CD14-positive monocyte (primary cell): Measurements from ENCODE around the gene OSBP2. TPM values are rescaled to one million over a fixed set of nuclear protein-coding genes. Genes with fewer than 3 reads are reported as not detected.
A peak's percentile ranks its signal among the peaks of the same experiment; 100 is the strongest.

Source experiments
- DNase-seq, 3 donors: peaks; one replicate each; pipeline ENCODE4 v3.0.0-alpha.2; 2011 to 2022
- H2AFZ ChIP-seq: 2 replicates; pipeline ENCODE4 v1.6.0; 2012; ENCODE audit warnings: mild to moderate bottlenecking, low read depth, low read length, inconsistent platforms; ENCODE audit not compliant: insufficient read depth, poor library complexity, severe bottlenecking
- H3K27ac ChIP-seq, 2 donors: 1 replicate in 1 of 2; 2 replicates in 1 of 2; pipeline ENCODE4 v1.5.1; 2012 to 2013; ENCODE audit warnings: low read length in 2 of 2, control low read depth in 1 of 2, inconsistent platforms in 1 of 2, low read depth in 1 of 2, mild to moderate bottlenecking in 1 of 2
- H3K27me3 ChIP-seq, 2 donors: one replicate each; pipeline versions ENCODE4 v1.6.0 to v1.6.1; 2011 to 2013; ENCODE audit warnings: low read length in 2 of 2; ENCODE audit not compliant: control insufficient read depth in 2 of 2, insufficient read depth in 2 of 2
- H3K36me3 ChIP-seq, 2 donors: replicated peaks in 1 of 2; 1 replicate in 1 of 2; 2 replicates in 1 of 2; pipeline versions ENCODE4 v1.5.1 to v1.6.1; 2012 to 2013; ENCODE audit warnings: low read length in 2 of 2, control low read depth in 1 of 2, inconsistent platforms in 1 of 2, mild to moderate bottlenecking in 1 of 2; ENCODE audit not compliant: insufficient read depth in 2 of 2, control insufficient read depth in 1 of 2
- H3K4me1 ChIP-seq, 2 donors: 1 replicate in 1 of 2; 2 replicates in 1 of 2; pipeline versions ENCODE4 v1.5.1 to v1.6.1; 2012 to 2013; ENCODE audit warnings: low read length in 2 of 2, control low read depth in 1 of 2, inconsistent platforms in 1 of 2, mild to moderate bottlenecking in 1 of 2, moderate library complexity in 1 of 2; ENCODE audit not compliant: insufficient read depth in 2 of 2, control insufficient read depth in 1 of 2
- H3K4me2 ChIP-seq: replicated peaks from 2 replicates; pipeline ENCODE3; 2012; ENCODE audit warnings: low read length, moderate library complexity, mild to moderate bottlenecking; ENCODE audit not compliant: poor library complexity, severe bottlenecking; ENCODE audit errors: extremely low read depth
- H3K4me3 ChIP-seq, 3 experiments: fragments of 200-600 bp in 1 of 3; sonication (generic) in 1 of 3; replicated peaks in 1 of 3; 1 replicate in 2 of 3; 2 replicates in 1 of 3; pipeline ENCODE4 v1.5.1; 2011 to 2013; ENCODE audit warnings: low read length in 3 of 3, mild to moderate bottlenecking in 3 of 3, control low read depth in 2 of 3, low read depth in 2 of 3, inconsistent platforms in 1 of 3, moderate library complexity in 1 of 3
- H3K79me2 ChIP-seq: 2 replicates; pipeline ENCODE4 v1.6.0; 2012; ENCODE audit warnings: mild to moderate bottlenecking, control low read depth, inconsistent platforms, low read length, moderate library complexity; ENCODE audit not compliant: insufficient read depth
- H3K9ac ChIP-seq: 2 replicates; pipeline ENCODE4 v1.6.0; 2017; ENCODE audit warnings: low read length, mild to moderate bottlenecking; ENCODE audit not compliant: insufficient read depth, poor library complexity, severe bottlenecking
- H3K9me3 ChIP-seq, 2 donors: replicated peaks in 1 of 2; 1 replicate in 1 of 2; 2 replicates in 1 of 2; pipeline versions ENCODE4 v1.5.1 to v1.6.1; 2012 to 2013; ENCODE audit warnings: low read length in 2 of 2, control low read depth in 1 of 2; ENCODE audit not compliant: control insufficient read depth in 1 of 2, insufficient read depth in 1 of 2
- H4K20me1 ChIP-seq: 2 replicates; pipeline ENCODE4 v1.6.0; 2012; ENCODE audit warnings: mild to moderate bottlenecking, low read length, control low read depth, moderate library complexity; ENCODE audit not compliant: insufficient read depth
- H3K27ac Mint-ChIP-seq, 7 donors: one replicate each; pipeline ENCODE4 v1.8.0; 2020; ENCODE audit warnings: mild to moderate bottlenecking in 7 of 7, mixed read lengths in 7 of 7, moderate library complexity in 6 of 7, inconsistent platforms in 2 of 7
- H3K27me3 Mint-ChIP-seq, 3 donors: one replicate each; pipeline ENCODE4 v1.8.0; 2021 to 2022; ENCODE audit warnings: low read depth in 3 of 3, mild to moderate bottlenecking in 3 of 3, mixed read lengths in 3 of 3, moderate library complexity in 3 of 3, inconsistent platforms in 1 of 3
- H3K36me3 Mint-ChIP-seq, 2 donors: one replicate each; pipeline ENCODE4 v1.8.0; 2020; ENCODE audit warnings: mixed read lengths in 2 of 2, inconsistent platforms in 1 of 2, mild to moderate bottlenecking in 1 of 2
- H3K4me1 Mint-ChIP-seq: one replicate; pipeline ENCODE4 v1.8.0; 2020; ENCODE audit warnings: mild to moderate bottlenecking, mixed read lengths
- H3K4me3 Mint-ChIP-seq, 2 donors: one replicate each; pipeline ENCODE4 v1.8.0; 2020; ENCODE audit warnings: mild to moderate bottlenecking in 2 of 2, mixed read lengths in 2 of 2, moderate library complexity in 1 of 2
- H3K9me3 Mint-ChIP-seq, 7 donors: one replicate each; pipeline ENCODE4 v1.8.0; 2020 to 2022; ENCODE audit warnings: mixed read lengths in 7 of 7, mild to moderate bottlenecking in 6 of 7, moderate library complexity in 6 of 7, inconsistent platforms in 2 of 7
- WGBS: methylation state at CpG from one replicate; pipeline ENCODE4 v1.1.5; 2013; ENCODE audit warnings: missing lambda C conversion rate; ENCODE audit not compliant: insufficient coverage; 5-methylcytosine and 5-hydroxymethylcytosine counted together
- intact Hi-C, 2 donors: fragments of 100-400 bp; cut with micrococcal nuclease; formaldehyde crosslinking; loops; one replicate each; pipeline versions ENCODE4 v1.15.0 to v1.15.1; 2023
- polyA plus RNA-seq, 3 donors: library from polyadenylated mRNA; depleted of rRNA in 1 of 3; unstranded in 2 of 3; stranded (reverse) in 1 of 3; fragments of 300-500 nt in 2 of 3; fragments of >200 nt in 1 of 3; fragmentation: Illumina TruSeq in 2 of 3; gene quantifications; 1 replicate in 2 of 3; 2 replicates in 1 of 3; pipeline ENCODE4 v1.2.3, GENCODE V29; 2012 to 2021
- TF ChIP-seq, protein P1 (sequence below): fragments of 200-600 bp; IDR thresholded peaks from one replicate; pipeline ENCODE4 v1.8.0; 2022; ENCODE audit warnings: antibody characterized with exemption, mild to moderate bottlenecking

Gene OSBP2
- polyA plus RNA-seq, 3 donors = 0.21 to 0.54 TPM; not detected in 1

DNA sequence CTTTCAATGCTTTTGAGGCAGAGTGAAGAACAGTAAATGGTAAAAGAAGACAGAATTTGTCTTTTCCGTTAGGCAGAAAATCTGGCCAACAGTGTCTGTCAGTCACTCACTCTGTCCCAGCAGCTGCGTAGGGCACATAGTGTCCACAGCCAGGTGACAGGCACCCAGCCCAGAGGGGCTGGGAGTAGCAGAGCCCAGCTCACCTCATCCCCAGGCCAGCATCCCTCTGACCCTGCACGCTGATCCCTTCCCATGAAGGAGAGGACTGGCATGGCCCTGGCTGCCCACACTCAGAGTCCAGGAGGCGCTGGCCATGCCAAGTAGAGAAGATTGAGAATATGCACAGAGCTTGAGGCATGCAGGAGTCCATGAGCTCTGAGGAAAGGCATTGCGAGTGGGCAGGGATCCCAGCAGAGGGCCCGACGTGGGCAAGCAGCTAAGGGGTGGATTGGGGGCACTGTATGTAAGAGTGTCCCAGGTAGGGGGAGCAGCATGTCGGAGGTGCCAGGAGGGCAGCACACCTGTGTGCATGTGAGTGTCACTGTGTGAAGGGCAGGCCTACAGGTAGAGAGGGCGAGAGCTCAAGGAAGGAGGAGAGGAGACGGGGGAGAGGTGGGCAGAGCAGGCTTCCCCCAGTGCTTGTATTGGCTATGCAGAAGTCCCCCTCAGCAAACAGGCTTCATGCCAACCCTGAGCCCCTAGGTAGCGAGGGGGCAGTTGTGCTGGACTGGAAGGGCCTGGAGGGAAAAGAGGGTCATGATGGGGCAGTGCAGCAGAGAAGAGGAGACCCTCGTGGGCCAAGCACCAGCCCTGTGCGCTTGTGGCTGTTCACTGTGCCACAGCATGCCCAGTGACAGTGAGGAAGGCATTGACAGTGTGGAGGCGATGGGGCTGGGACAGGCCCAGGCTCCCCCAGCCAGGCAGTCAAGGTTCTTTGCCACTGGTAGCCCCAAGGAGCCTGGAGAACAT lies 133.8 kb downstream of the OSBP2 start:
- H2AFZ ChIP-seq = no peak overlapping the region
- H3K9ac ChIP-seq = no peak overlapping the region
- peak overlapping the region in 1 of 2 donors; percentile 6 for H3K4me3 Mint-ChIP-seq
- WGBS = 92% methylated on average over 14 of the region's 14 CpGs
- intact Hi-C loops = no loop called here
- TF ChIP-seq, protein P1, sequence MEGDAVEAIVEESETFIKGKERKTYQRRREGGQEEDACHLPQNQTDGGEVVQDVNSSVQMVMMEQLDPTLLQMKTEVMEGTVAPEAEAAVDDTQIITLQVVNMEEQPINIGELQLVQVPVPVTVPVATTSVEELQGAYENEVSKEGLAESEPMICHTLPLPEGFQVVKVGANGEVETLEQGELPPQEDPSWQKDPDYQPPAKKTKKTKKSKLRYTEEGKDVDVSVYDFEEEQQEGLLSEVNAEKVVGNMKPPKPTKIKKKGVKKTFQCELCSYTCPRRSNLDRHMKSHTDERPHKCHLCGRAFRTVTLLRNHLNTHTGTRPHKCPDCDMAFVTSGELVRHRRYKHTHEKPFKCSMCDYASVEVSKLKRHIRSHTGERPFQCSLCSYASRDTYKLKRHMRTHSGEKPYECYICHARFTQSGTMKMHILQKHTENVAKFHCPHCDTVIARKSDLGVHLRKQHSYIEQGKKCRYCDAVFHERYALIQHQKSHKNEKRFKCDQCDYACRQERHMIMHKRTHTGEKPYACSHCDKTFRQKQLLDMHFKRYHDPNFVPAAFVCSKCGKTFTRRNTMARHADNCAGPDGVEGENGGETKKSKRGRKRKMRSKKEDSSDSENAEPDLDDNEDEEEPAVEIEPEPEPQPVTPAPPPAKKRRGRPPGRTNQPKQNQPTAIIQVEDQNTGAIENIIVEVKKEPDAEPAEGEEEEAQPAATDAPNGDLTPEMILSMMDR = no peak
- H3K79me2 ChIP-seq = no peaks in the 10 kb centered on the region
- H3K4me2 ChIP-seq = no peak overlapping the region
- H3K9me3 ChIP-seq = no peaks in the 10 kb centered on the region
- no peaks in the 10 kb centered on the region for H4K20me1 ChIP-seq
- H3K9me3 Mint-ChIP-seq = peaks cover 0 to 3% (median 0%) of the 10 kb centered on the region in 7 donors
- no peak overlapping the region for H3K27ac ChIP-seq
- H3K27me3 Mint-ChIP-seq = peaks cover 19 to 25% (median 22%) of the 10 kb centered on the region in 3 donors
- no peak overlapping the region for H3K4me3 ChIP-seq
- no peaks in the 10 kb centered on the region for H3K4me1 Mint-ChIP-seq
- no peak for DNase-seq
- no peaks in the 10 kb centered on the region for H3K36me3 Mint-ChIP-seq
- H3K4me1 ChIP-seq = no peaks in the 10 kb centered on the region
- peaks cover 6 to 14% of the 10 kb centered on the region in 2 donors for H3K27me3 ChIP-seq
- no peaks in the 10 kb centered on the region for H3K36me3 ChIP-seq
- H3K27ac Mint-ChIP-seq = no peak overlapping the region

DNA sequence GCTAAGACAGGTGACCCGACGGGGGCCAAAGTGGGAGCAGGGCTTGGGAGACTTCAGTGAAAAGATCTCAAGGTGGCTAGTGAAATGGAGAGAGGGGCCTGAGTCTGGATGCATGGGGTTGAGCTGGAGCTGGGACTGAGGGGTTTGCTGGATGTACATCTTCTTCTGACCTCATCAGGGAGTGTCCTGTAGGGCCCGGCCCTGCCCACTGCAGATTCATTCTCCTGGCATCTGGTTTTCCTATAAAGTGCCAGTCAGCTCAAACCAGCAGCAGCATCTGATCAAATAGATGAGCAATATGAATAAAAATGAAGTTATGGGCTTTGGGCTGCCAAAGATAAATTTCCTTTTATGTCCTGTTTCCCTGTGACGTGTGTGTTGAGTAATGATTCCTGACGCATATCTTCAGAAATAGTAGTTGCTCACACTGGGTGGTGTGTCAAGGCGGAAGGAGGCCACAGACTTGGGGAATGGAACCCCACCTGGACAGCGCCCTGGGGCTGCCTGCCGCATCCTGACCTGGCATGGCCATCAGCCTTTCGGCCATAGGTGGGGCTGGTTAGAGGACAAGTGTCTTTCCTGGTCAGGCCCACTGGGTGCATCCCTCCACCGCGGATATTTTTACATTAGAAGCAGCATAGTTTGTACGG lies 135.4 kb downstream of the OSBP2 start:
- Histone ChIP-seq H3K4me2 (no peak overlapping the region), H3K4me1 (no peaks in the 10 kb centered on the region), H2AFZ (no peak overlapping the region), H3K79me2 (no peaks in the 10 kb centered on the region), H4K20me1 (no peaks in the 10 kb centered on the region), H3K27me3 (peaks cover 0 to 3% of the 10 kb centered on the region in 2 donors), H3K27ac (no peak overlapping the region), H3K9ac (no peak overlapping the region), H3K4me3 (no peak overlapping the region), H3K36me3 (no peaks in the 10 kb centered on the region), H3K9me3 (no peaks in the 10 kb centered on the region)
- Mint-ChIP-seq H3K36me3 (no peaks in the 10 kb centered on the region), H3K27ac (no peak overlapping the region), H3K9me3 (peaks cover 0 to 3% (median 0%) of the 10 kb centered on the region in 7 donors), H3K4me3 (no peak overlapping the region), H3K27me3 (peaks cover 6 to 14% (median 13%) of the 10 kb centered on the region in 3 donors), H3K4me1 (no peaks in the 10 kb centered on the region)
- intact Hi-C loops = no loop called here
- TF ChIP-seq, protein P1 = no peak
- 94% methylated on average over 10 of the region's 12 CpGs for WGBS
- DNase-seq = no peak
